ENCODE results near the gene C17orf67. TPM values are rescaled to one million over a fixed set of nuclear protein-coding genes. Genes with fewer than 3 reads are reported as not detected.

The C17orf67 gene
- total and polyA plus RNA-seq, 2 of the 13 experiments (the other 11 are each of a cell fraction or from before 2014, with no cell fraction given): 0.41 to 0.86 TPM

DNA sequence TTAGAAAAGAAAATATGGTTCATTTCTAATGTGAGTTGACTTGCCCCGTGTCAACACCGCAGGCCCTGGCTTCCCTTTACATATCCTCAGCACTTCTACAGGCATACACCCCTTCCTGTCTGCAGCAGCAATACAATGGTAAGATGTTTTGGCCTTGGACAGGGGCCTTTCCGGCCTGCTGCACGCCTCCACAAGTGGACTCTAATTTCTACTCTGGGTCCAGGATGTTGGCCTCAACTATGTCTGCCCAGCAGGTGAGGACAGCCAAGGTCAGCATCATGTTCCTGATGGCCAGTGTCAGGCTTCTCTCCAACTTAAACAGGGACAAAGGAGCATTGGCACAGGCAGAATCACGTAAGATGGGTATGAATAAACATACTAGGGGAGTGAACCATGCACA lies 11.0 kb downstream of the C17orf67 start (continued):
- TF ChIP-seq CBX2 (IDR thresholded peaks at IDR 0.05; ENCODE audit: low read depth, low read length) (no peak), CBX2 (CRISPR knock-in tag; IDR thresholded peaks at IDR 0.05; ENCODE audit: low read depth) (no peak), SPEN (CRISPR knock-in tag; IDR thresholded peaks at IDR 0.05; ENCODE audit: low read depth) (peak; percentile 52; the same call in 1 of the 2 replicates), SAP130 (CRISPR knock-in tag; IDR thresholded peaks at IDR 0.05; ENCODE audit: low read depth) (peak; percentile 48; the same call in 1 of the 2 replicates), ZNF652 (CRISPR knock-in tag; IDR thresholded peaks at IDR 0.05; ENCODE audit: borderline replicate concordance, low read depth) (peak; percentile 91), TP53 (CRISPR knock-in tag; conservative IDR thresholded peaks at IDR 0.05) (no peak), PHF20 (CRISPR knock-in tag; IDR thresholded peaks at IDR 0.05) (no peak), PITX1 (CRISPR knock-in tag; IDR thresholded peaks at IDR 0.05) (no peak), FLYWCH1 (CRISPR knock-in tag; IDR thresholded peaks at IDR 0.05) (no peak), ZMYM4 (CRISPR knock-in tag; IDR thresholded peaks at IDR 0.05) (no peak), U2AF2 (IDR thresholded peaks at IDR 0.05; ENCODE audit: low read depth, low read length) (no peak), HNF4A (CRISPR knock-in tag; IDR thresholded peaks at IDR 0.05) (peak; percentile 41; the same call in 1 of the 2 replicates), ZNF354B (CRISPR knock-in tag; IDR thresholded peaks at IDR 0.05) (no peak), ZNF350 (CRISPR knock-in tag; IDR thresholded peaks at IDR 0.05; ENCODE audit: borderline replicate concordance, low read depth) (0 out of 2 replicates have a peak, but pooled peaks have one; percentile 26), ZFY (CRISPR knock-in tag; IDR thresholded peaks at IDR 0.05) (peak; percentile 46; the same call in 1 of the 2 replicates), ASH2L (IDR thresholded peaks at IDR 0.05; ENCODE audit: insufficient read length, low read depth, low read length) (no peak), ARNTL (CRISPR knock-in tag; IDR thresholded peaks at IDR 0.05) (no peak), GABPA (IDR thresholded peaks at IDR 0.05; ENCODE audit: low read depth, low read length) (no peak), GABPA (CRISPR knock-in tag; IDR thresholded peaks at IDR 0.05; ENCODE audit: low read depth) (peak; percentile 48; the same call in 1 of the 2 replicates), SOX5 (CRISPR knock-in tag; IDR thresholded peaks at IDR 0.05; ENCODE audit: borderline replicate concordance) (0 out of 2 replicates have a peak, but pooled peaks have one; percentile 13)
- TF ChIP-seq, protein P1, sequence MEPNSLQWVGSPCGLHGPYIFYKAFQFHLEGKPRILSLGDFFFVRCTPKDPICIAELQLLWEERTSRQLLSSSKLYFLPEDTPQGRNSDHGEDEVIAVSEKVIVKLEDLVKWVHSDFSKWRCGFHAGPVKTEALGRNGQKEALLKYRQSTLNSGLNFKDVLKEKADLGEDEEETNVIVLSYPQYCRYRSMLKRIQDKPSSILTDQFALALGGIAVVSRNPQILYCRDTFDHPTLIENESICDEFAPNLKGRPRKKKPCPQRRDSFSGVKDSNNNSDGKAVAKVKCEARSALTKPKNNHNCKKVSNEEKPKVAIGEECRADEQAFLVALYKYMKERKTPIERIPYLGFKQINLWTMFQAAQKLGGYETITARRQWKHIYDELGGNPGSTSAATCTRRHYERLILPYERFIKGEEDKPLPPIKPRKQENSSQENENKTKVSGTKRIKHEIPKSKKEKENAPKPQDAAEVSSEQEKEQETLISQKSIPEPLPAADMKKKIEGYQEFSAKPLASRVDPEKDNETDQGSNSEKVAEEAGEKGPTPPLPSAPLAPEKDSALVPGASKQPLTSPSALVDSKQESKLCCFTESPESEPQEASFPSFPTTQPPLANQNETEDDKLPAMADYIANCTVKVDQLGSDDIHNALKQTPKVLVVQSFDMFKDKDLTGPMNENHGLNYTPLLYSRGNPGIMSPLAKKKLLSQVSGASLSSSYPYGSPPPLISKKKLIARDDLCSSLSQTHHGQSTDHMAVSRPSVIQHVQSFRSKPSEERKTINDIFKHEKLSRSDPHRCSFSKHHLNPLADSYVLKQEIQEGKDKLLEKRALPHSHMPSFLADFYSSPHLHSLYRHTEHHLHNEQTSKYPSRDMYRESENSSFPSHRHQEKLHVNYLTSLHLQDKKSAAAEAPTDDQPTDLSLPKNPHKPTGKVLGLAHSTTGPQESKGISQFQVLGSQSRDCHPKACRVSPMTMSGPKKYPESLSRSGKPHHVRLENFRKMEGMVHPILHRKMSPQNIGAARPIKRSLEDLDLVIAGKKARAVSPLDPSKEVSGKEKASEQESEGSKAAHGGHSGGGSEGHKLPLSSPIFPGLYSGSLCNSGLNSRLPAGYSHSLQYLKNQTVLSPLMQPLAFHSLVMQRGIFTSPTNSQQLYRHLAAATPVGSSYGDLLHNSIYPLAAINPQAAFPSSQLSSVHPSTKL (CRISPR knock-in tag; IDR thresholded peaks at IDR 0.05): peak; percentile 48; the same call in 1 of the 2 replicates
- TF ChIP-seq, protein P2, sequence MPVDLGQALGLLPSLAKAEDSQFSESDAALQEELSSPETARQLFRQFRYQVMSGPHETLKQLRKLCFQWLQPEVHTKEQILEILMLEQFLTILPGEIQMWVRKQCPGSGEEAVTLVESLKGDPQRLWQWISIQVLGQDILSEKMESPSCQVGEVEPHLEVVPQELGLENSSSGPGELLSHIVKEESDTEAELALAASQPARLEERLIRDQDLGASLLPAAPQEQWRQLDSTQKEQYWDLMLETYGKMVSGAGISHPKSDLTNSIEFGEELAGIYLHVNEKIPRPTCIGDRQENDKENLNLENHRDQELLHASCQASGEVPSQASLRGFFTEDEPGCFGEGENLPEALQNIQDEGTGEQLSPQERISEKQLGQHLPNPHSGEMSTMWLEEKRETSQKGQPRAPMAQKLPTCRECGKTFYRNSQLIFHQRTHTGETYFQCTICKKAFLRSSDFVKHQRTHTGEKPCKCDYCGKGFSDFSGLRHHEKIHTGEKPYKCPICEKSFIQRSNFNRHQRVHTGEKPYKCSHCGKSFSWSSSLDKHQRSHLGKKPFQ (CRISPR knock-in tag; IDR thresholded peaks at IDR 0.05; ENCODE audit: insufficient replicate concordance): no peak
- TF ChIP-seq, protein P3, sequence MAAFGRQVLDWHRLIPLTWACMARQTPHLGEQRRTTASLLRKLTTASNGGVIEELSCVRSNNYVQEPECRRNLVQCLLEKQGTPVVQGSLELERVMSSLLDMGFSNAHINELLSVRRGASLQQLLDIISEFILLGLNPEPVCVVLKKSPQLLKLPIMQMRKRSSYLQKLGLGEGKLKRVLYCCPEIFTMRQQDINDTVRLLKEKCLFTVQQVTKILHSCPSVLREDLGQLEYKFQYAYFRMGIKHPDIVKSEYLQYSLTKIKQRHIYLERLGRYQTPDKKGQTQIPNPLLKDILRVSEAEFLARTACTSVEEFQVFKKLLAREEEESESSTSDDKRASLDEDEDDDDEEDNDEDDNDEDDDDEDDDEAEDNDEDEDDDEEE (CRISPR knock-in tag; IDR thresholded peaks at IDR 0.05): no peak
- TF ChIP-seq, protein P4, sequence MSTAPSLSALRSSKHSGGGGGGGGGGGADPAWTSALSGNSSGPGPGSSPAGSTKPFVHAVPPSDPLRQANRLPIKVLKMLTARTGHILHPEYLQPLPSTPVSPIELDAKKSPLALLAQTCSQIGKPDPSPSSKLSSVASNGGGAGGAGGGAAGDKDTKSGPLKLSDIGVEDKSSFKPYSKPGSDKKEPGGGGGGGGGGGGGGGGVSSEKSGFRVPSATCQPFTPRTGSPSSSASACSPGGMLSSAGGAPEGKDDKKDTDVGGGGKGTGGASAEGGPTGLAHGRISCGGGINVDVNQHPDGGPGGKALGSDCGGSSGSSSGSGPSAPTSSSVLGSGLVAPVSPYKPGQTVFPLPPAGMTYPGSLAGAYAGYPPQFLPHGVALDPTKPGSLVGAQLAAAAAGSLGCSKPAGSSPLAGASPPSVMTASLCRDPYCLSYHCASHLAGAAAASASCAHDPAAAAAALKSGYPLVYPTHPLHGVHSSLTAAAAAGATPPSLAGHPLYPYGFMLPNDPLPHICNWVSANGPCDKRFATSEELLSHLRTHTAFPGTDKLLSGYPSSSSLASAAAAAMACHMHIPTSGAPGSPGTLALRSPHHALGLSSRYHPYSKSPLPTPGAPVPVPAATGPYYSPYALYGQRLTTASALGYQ (CRISPR knock-in tag; IDR thresholded peaks at IDR 0.05): no peak
